ENCODE measurements around the gene STAC2.

STAC2 gene

GRCh38 chr17:39229274-39229913 is 3.6 kb upstream of the STAC2 start:
- Histone ChIP-seq H3K36me3 (ENCODE audit: control insufficient read depth, insufficient read depth, low read length) (no peaks in the 10 kb centered on the region), H3K9ac (ENCODE audit: low read depth, low read length) (no peak overlapping the region), H3K9me3 (ENCODE audit: control insufficient read depth, insufficient read depth, low read length) (no peaks in the 10 kb centered on the region), H3K4me3 (ENCODE audit: low read depth, low read length) (no peak overlapping the region), H3K4me1 (ENCODE audit: control insufficient read depth, insufficient read depth, low read length) (peaks cover 11% of the 10 kb centered on the region), H3K27me3 (ENCODE audit: control insufficient read depth, insufficient read depth, low read length) (peaks cover 21% of the 10 kb centered on the region)

- no peaks in the 10 kb centered on the region for H3K36me3 ChIP-seq (ENCODE audit: control insufficient read depth, insufficient read depth, low read length)
- peaks cover 18% of the 10 kb centered on the region for H3K4me1 ChIP-seq (ENCODE audit: control insufficient read depth, insufficient read depth, low read length)
- H3K27me3 ChIP-seq (ENCODE audit: control insufficient read depth, insufficient read depth, low read length): peaks cover 32% of the 10 kb centered on the region
- H3K4me3 ChIP-seq (ENCODE audit: low read depth, low read length): no peak overlapping the region
- H3K9me3 ChIP-seq (ENCODE audit: control insufficient read depth, insufficient read depth, low read length): no peaks in the 10 kb centered on the region
- H3K9ac ChIP-seq (ENCODE audit: low read depth, low read length): no peak overlapping the region
These were observed 1.7 kb upstream of the STAC2 start for GRCh38 chr17:39227364-39227919.

GRCh38 chr17:39225959-39226683 is 376 bp upstream of the STAC2 start:
- Histone ChIP-seq H3K4me1 (ENCODE audit: control insufficient read depth, insufficient read depth, low read length) (peaks cover 10% of the 10 kb centered on the region), H3K36me3 (ENCODE audit: control insufficient read depth, insufficient read depth, low read length) (no peaks in the 10 kb centered on the region), H3K9ac (ENCODE audit: low read depth, low read length) (no peak overlapping the region), H3K9me3 (ENCODE audit: control insufficient read depth, insufficient read depth, low read length) (no peaks in the 10 kb centered on the region), H3K27me3 (ENCODE audit: control insufficient read depth, insufficient read depth, low read length) (peaks cover 35% of the 10 kb centered on the region), H3K4me3 (ENCODE audit: low read depth, low read length) (peak overlapping the region; percentile 39)

- H3K27me3 ChIP-seq (ENCODE audit: control insufficient read depth, insufficient read depth, low read length): peaks cover 35% of the 10 kb centered on the region
- no peaks in the 10 kb centered on the region for H3K9me3 ChIP-seq (ENCODE audit: control insufficient read depth, insufficient read depth, low read length)
- H3K4me1 ChIP-seq (ENCODE audit: control insufficient read depth, insufficient read depth, low read length): peaks cover 10% of the 10 kb centered on the region
- H3K9ac ChIP-seq (ENCODE audit: low read depth, low read length): no peak overlapping the region
- peak overlapping the region; percentile 62 for H3K4me3 ChIP-seq (ENCODE audit: low read depth, low read length)
- H3K36me3 ChIP-seq (ENCODE audit: control insufficient read depth, insufficient read depth, low read length): no peaks in the 10 kb centered on the region
These were observed 902 bp downstream of the STAC2 start for GRCh38 chr17:39224778-39225307.

- Histone ChIP-seq H3K27me3 (ENCODE audit: control insufficient read depth, insufficient read depth, low read length) (peaks cover 38% of the 10 kb centered on the region), H3K36me3 (ENCODE audit: control insufficient read depth, insufficient read depth, low read length) (no peaks in the 10 kb centered on the region), H3K9me3 (ENCODE audit: control insufficient read depth, insufficient read depth, low read length) (no peaks in the 10 kb centered on the region), H3K4me1 (ENCODE audit: control insufficient read depth, insufficient read depth, low read length) (peaks cover 10% of the 10 kb centered on the region), H3K4me3 (ENCODE audit: low read depth, low read length) (peak overlapping the region; percentile 62), H3K9ac (ENCODE audit: low read depth, low read length) (no peak overlapping the region)
These were observed 1.6 kb downstream of the STAC2 start for GRCh38 chr17:39223907-39224777.

GRCh38 chr17:39222866-39223834 is 2.6 kb downstream of the STAC2 start:
- H3K9ac ChIP-seq (ENCODE audit: low read depth, low read length): no peak overlapping the region
- no peaks in the 10 kb centered on the region for H3K36me3 ChIP-seq (ENCODE audit: control insufficient read depth, insufficient read depth, low read length)

GRCh38 chr17:39222151-39222550 is 3.6 kb downstream of the STAC2 start:
- Histone ChIP-seq H3K9me3 (ENCODE audit: control insufficient read depth, insufficient read depth, low read length) (no peaks in the 10 kb centered on the region), H3K4me1 (ENCODE audit: control insufficient read depth, insufficient read depth, low read length) (peaks cover 10% of the 10 kb centered on the region), H3K9ac (ENCODE audit: low read depth, low read length) (no peak overlapping the region), H3K4me3 (ENCODE audit: low read depth, low read length) (no peak overlapping the region), H3K36me3 (ENCODE audit: control insufficient read depth, insufficient read depth, low read length) (no peaks in the 10 kb centered on the region), H3K27me3 (ENCODE audit: control insufficient read depth, insufficient read depth, low read length) (peaks cover 54% of the 10 kb centered on the region)

More at GRCh38 chr17:39222866-39223834, 2.6 kb downstream of the STAC2 start:
- Histone ChIP-seq H3K4me3 (ENCODE audit: low read depth, low read length) (peak overlapping the region; percentile 62), H3K4me1 (ENCODE audit: control insufficient read depth, insufficient read depth, low read length) (peaks cover 10% of the 10 kb centered on the region), H3K9me3 (ENCODE audit: control insufficient read depth, insufficient read depth, low read length) (no peaks in the 10 kb centered on the region), H3K27me3 (ENCODE audit: control insufficient read depth, insufficient read depth, low read length) (peaks cover 47% of the 10 kb centered on the region)

- Histone ChIP-seq H3K4me1 (ENCODE audit: control insufficient read depth, insufficient read depth, low read length) (peaks cover 10% of the 10 kb centered on the region), H3K27me3 (ENCODE audit: control insufficient read depth, insufficient read depth, low read length) (peaks cover 55% of the 10 kb centered on the region), H3K9ac (ENCODE audit: low read depth, low read length) (no peak overlapping the region), H3K9me3 (ENCODE audit: control insufficient read depth, insufficient read depth, low read length) (no peaks in the 10 kb centered on the region), H3K4me3 (ENCODE audit: low read depth, low read length) (no peak overlapping the region), H3K36me3 (ENCODE audit: control insufficient read depth, insufficient read depth, low read length) (no peaks in the 10 kb centered on the region)
These were observed 4.2 kb downstream of the STAC2 start for GRCh38 chr17:39221572-39221971.

- peaks cover 7% of the 10 kb centered on the region for H3K4me1 ChIP-seq (ENCODE audit: control insufficient read depth, insufficient read depth, low read length)
- no peak overlapping the region for H3K9ac ChIP-seq (ENCODE audit: low read depth, low read length)
- peaks cover 43% of the 10 kb centered on the region for H3K27me3 ChIP-seq (ENCODE audit: control insufficient read depth, insufficient read depth, low read length)
- no peaks in the 10 kb centered on the region for H3K9me3 ChIP-seq (ENCODE audit: control insufficient read depth, insufficient read depth, low read length)
- no peak overlapping the region for H3K4me3 ChIP-seq (ENCODE audit: low read depth, low read length)
- no peaks in the 10 kb centered on the region for H3K36me3 ChIP-seq (ENCODE audit: control insufficient read depth, insufficient read depth, low read length)
These were observed 6.0 kb downstream of the STAC2 start for GRCh38 chr17:39219647-39220154.

GRCh38 chr17:39218906-39219305 is 6.8 kb downstream of the STAC2 start:
- no peak overlapping the region for H3K4me3 ChIP-seq (ENCODE audit: low read depth, low read length)
- H3K36me3 ChIP-seq (ENCODE audit: control insufficient read depth, insufficient read depth, low read length): no peaks in the 10 kb centered on the region
- peaks cover 36% of the 10 kb centered on the region for H3K27me3 ChIP-seq (ENCODE audit: control insufficient read depth, insufficient read depth, low read length)
- no peaks in the 10 kb centered on the region for H3K9me3 ChIP-seq (ENCODE audit: control insufficient read depth, insufficient read depth, low read length)
- peaks cover 6% of the 10 kb centered on the region for H3K4me1 ChIP-seq (ENCODE audit: control insufficient read depth, insufficient read depth, low read length)
- no peak overlapping the region for H3K9ac ChIP-seq (ENCODE audit: low read depth, low read length)
